Upper lobe of left lung (tissue), 4 donors: ENCODE measurements around the gene PGM1.
"Not testable (repeated sequence)": the region's sequence is repeated elsewhere in the genome, so short reads cannot be mapped to it uniquely, and the experiment has no call there.

Source experiments
- CTCF ChIP-seq, 6 experiments: fragments of 450-650 bp in 4 of 6; fragments of 200-600 bp in 2 of 6; sonication (generic) in 2 of 6; IDR thresholded peaks; one replicate each; pipeline ENCODE4 v1.5.1; 2016 to 2019; ENCODE audit warnings: antibody characterized with exemption in 6 of 6
- POLR2A ChIP-seq, 4 donors: fragments of 450-650 bp; IDR thresholded peaks; one replicate each; pipeline ENCODE4 v1.5.1; 2016 to 2017; ENCODE audit warnings: antibody characterized with exemption in 4 of 4, mild to moderate bottlenecking in 2 of 4

GRCh38 chr1:63572686-63573085 is 20.5 kb upstream of the PGM1 start:
- TF ChIP-seq POLR2A, CTCF (IDR thresholded peaks at IDR 0.05): not testable (repeated sequence)
